Natural killer cell (primary cell): ENCODE measurements around the gene DNAH7. TPM values are rescaled to one million over a fixed set of nuclear protein-coding genes. Genes with fewer than 3 reads are reported as not detected.

Source experiments
- ATAC-seq, 3 donors: fragments of 150-1000 bp in 2 of 3; fragments of 200-7000 bp in 1 of 3; cut with Tn5 transposase; 1 replicate in 1 of 3; 2 replicates in 2 of 3; pipeline ENCODE4 v1.10.0; 2021; ENCODE audit warnings: mild to moderate bottlenecking in 2 of 3, moderate library complexity in 2 of 3
- DNase-seq, 2 donors: peaks; one replicate each; pipeline versions ENCODE4 v3.0.0 to v3.0.0-alpha.2; 2013 to 2021; ENCODE audit warnings: mixed read lengths in 1 of 2
- H3K27ac ChIP-seq: one replicate; pipeline ENCODE4 v1.5.1; 2013; ENCODE audit warnings: mild to moderate bottlenecking, low read length
- H3K27me3 ChIP-seq: one replicate; pipeline ENCODE4 v1.6.1; 2013; ENCODE audit warnings: low read length; ENCODE audit not compliant: control insufficient read depth, insufficient read depth
- H3K36me3 ChIP-seq: one replicate; pipeline ENCODE4 v1.6.1; 2013; ENCODE audit warnings: low read length; ENCODE audit not compliant: control insufficient read depth, insufficient read depth
- H3K4me1 ChIP-seq: one replicate; pipeline ENCODE4 v1.6.1; 2013; ENCODE audit warnings: low read length; ENCODE audit not compliant: control insufficient read depth, insufficient read depth
- H3K4me3 ChIP-seq: one replicate; pipeline ENCODE4 v1.5.1; 2013; ENCODE audit warnings: low read length
- H3K9me3 ChIP-seq: one replicate; pipeline ENCODE4 v1.6.1; 2013; ENCODE audit warnings: low read length; ENCODE audit not compliant: control insufficient read depth, insufficient read depth
- H3K27ac Mint-ChIP-seq, 2 donors: one replicate each; pipeline ENCODE4 v1.8.0; 2022; ENCODE audit warnings: mild to moderate bottlenecking in 2 of 2, mixed read lengths in 2 of 2, moderate library complexity in 1 of 2
- H3K27me3 Mint-ChIP-seq, 2 donors: one replicate each; pipeline ENCODE4 v1.8.0; 2022; ENCODE audit warnings: low read depth in 2 of 2, mixed read lengths in 2 of 2
- H3K36me3 Mint-ChIP-seq: one replicate; pipeline ENCODE4 v1.8.0; 2022; ENCODE audit warnings: mixed read lengths
- H3K4me1 Mint-ChIP-seq, 2 donors: one replicate each; pipeline ENCODE4 v1.8.0; 2022; ENCODE audit warnings: mixed read lengths in 2 of 2
- H3K4me3 Mint-ChIP-seq: one replicate; pipeline ENCODE4 v1.8.0; 2022; ENCODE audit warnings: mild to moderate bottlenecking, moderate library complexity, mixed read lengths
- H3K9me3 Mint-ChIP-seq, 2 donors: one replicate each; pipeline ENCODE4 v1.8.0; 2022; ENCODE audit warnings: mixed read lengths in 2 of 2
- CTCF ChIP-seq: fragments of 200-600 bp; IDR thresholded peaks from one replicate; pipeline ENCODE4 v1.8.0; 2022; ENCODE audit warnings: antibody characterized with exemption
- WGBS: methylation state at CpG from one replicate; pipeline ENCODE4 v1.1.7; 2013; ENCODE audit warnings: missing lambda C conversion rate; ENCODE audit not compliant: insufficient coverage; 5-methylcytosine and 5-hydroxymethylcytosine counted together
- intact Hi-C: fragments of 100-400 bp; cut with micrococcal nuclease; formaldehyde crosslinking; loops from one replicate; pipeline ENCODE4 v1.14.2; 2022
- total RNA-seq, 4 donors: library from RNA; stranded (reverse); fragments of 120-200 nt in 1 of 4; gene quantifications; one replicate each; pipeline versions ENCODE4 v1.2.3 to v1.2.4, GENCODE V29; 2013 to 2022

Gene DNAH7
- total RNA-seq, 3 donors from 2014 or later (not counting 1 experiment from before 2014, with no cell fraction given): 0.07 to 0.20 TPM; not detected in 1

DNA sequence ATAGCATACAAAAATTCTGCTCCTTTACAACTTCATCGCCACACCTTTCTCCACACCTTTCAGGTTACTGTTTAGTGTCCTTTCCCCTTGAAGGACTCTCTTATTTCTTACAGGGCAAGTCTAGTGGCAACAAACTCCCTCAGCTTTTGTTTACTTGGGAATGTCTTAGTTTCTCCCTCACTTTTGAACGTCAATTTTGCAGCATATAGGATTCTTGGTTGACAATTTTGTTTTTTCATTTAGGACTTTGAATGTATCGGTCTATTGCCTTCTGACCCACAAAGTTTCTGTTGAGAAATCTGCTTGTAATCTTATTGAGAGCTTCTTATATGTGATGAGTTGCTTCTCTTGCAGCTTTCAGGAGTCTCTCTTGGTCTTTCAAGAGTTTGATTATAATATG, 368.2 kb downstream of the DNAH7 start:
- peaks cover 20% of the 10 kb centered on the region for H3K36me3 Mint-ChIP-seq

GRCh38 chr2:195697681-195698220, 370.9 kb downstream of the DNAH7 start:
- H3K36me3 ChIP-seq: peaks cover 7% of the 10 kb centered on the region
- peaks cover 9 to 15% of the 10 kb centered on the region in 2 donors for H3K9me3 Mint-ChIP-seq
- 93% methylated on average over 3 of the region's 3 CpGs for WGBS
- peaks cover 56 to 59% of the 10 kb centered on the region in 2 donors for H3K4me1 Mint-ChIP-seq
- no peak for TF ChIP-seq CTCF
- H3K27me3 ChIP-seq: no peaks in the 10 kb centered on the region
- H3K27ac Mint-ChIP-seq: peak overlapping the region; percentile 8 to 12
- DNase-seq (no peak), ATAC-seq (no peak)
- no peaks in the 10 kb centered on the region for H3K27me3 Mint-ChIP-seq
- peaks cover 20% of the 10 kb centered on the region for H3K36me3 Mint-ChIP-seq
- H3K4me3 ChIP-seq: no peak overlapping the region
- peaks cover 3% of the 10 kb centered on the region for H3K9me3 ChIP-seq
- intact Hi-C loops: no loop called here
- no peak overlapping the region for H3K27ac ChIP-seq
- no peak overlapping the region for H3K4me3 Mint-ChIP-seq
- H3K4me1 ChIP-seq: peaks cover 4% of the 10 kb centered on the region

More for the DNA sequence above, 368.2 kb downstream of the DNAH7 start:
- H3K4me1 ChIP-seq: peaks cover 1% of the 10 kb centered on the region
- H3K27me3 ChIP-seq: no peaks in the 10 kb centered on the region
- H3K27ac ChIP-seq: no peak overlapping the region
- DNase-seq (no peak), ATAC-seq (no peak)
- no peak for TF ChIP-seq CTCF
- peaks cover 34 to 42% of the 10 kb centered on the region in 2 donors for H3K4me1 Mint-ChIP-seq
- H3K4me3 ChIP-seq: no peak overlapping the region
- H3K27me3 Mint-ChIP-seq: no peaks in the 10 kb centered on the region
- peaks cover 9 to 15% of the 10 kb centered on the region in 2 donors for H3K9me3 Mint-ChIP-seq
- no peak overlapping the region for H3K27ac Mint-ChIP-seq
- 100% methylated on average over 3 of the region's 3 CpGs for WGBS
- no peak overlapping the region for H3K4me3 Mint-ChIP-seq
- H3K9me3 ChIP-seq: no peaks in the 10 kb centered on the region
- intact Hi-C loops: no loop called here
- peaks cover 4% of the 10 kb centered on the region for H3K36me3 ChIP-seq

GRCh38 chr2:195696012-195696411, 372.6 kb downstream of the DNAH7 start:
- Mint-ChIP-seq H3K27me3 (no peaks in the 10 kb centered on the region), H3K27ac (peak overlapping the region in 1 of 2 donors; percentile 31), H3K4me3 (no peak overlapping the region), H3K9me3 (peaks cover 7 to 11% of the 10 kb centered on the region in 2 donors), H3K36me3 (peaks cover 13% of the 10 kb centered on the region), H3K4me1 (peaks cover 65 to 69% of the 10 kb centered on the region in 2 donors)
- H3K9me3 ChIP-seq: peaks cover 3% of the 10 kb centered on the region
- WGBS: no CpG with 5 or more reads among the region's 1 CpG
- ATAC-seq: no peak
- H3K4me3 ChIP-seq: no peak overlapping the region
- peaks cover 7% of the 10 kb centered on the region for H3K36me3 ChIP-seq
- intact Hi-C loops: no loop called here
- no peak for TF ChIP-seq CTCF
- peaks cover 4% of the 10 kb centered on the region for H3K4me1 ChIP-seq
- no peaks in the 10 kb centered on the region for H3K27me3 ChIP-seq
- H3K27ac ChIP-seq: no peak overlapping the region
- no peak for DNase-seq
